ENCODE results near the gene CALML4. TPM values are rescaled to one million over a fixed set of nuclear protein-coding genes. Genes with fewer than 3 reads are reported as not detected.

Gene CALML4
- total RNA-seq, 4 donors from 2014 or later: 5.5 to 9.2 (median 7.3) TPM

DNA sequence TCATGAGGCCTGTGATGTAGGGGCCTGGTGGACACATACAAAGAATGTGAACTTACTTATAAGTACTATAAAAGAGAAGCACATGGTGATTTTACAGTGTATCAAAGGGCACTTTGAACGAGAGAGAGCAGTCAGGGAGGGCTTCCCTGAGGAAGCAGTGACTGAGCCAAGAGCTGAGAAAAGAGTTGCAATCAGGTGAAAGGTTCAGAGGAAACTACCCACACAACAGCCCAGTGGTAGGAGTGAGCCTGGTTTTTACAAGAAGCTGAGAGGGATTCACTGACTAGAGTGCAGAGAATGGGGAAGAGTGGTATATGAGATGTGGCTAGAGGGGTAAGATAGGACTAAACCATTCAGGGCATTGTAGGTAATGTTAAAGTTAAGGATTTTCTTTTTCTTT is 57.1 kb downstream of the CALML4 start:
- TF ChIP-seq, protein P1, sequence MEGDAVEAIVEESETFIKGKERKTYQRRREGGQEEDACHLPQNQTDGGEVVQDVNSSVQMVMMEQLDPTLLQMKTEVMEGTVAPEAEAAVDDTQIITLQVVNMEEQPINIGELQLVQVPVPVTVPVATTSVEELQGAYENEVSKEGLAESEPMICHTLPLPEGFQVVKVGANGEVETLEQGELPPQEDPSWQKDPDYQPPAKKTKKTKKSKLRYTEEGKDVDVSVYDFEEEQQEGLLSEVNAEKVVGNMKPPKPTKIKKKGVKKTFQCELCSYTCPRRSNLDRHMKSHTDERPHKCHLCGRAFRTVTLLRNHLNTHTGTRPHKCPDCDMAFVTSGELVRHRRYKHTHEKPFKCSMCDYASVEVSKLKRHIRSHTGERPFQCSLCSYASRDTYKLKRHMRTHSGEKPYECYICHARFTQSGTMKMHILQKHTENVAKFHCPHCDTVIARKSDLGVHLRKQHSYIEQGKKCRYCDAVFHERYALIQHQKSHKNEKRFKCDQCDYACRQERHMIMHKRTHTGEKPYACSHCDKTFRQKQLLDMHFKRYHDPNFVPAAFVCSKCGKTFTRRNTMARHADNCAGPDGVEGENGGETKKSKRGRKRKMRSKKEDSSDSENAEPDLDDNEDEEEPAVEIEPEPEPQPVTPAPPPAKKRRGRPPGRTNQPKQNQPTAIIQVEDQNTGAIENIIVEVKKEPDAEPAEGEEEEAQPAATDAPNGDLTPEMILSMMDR (IDR thresholded peaks at IDR 0.05; ENCODE audit: low read depth): no peak

DNA sequence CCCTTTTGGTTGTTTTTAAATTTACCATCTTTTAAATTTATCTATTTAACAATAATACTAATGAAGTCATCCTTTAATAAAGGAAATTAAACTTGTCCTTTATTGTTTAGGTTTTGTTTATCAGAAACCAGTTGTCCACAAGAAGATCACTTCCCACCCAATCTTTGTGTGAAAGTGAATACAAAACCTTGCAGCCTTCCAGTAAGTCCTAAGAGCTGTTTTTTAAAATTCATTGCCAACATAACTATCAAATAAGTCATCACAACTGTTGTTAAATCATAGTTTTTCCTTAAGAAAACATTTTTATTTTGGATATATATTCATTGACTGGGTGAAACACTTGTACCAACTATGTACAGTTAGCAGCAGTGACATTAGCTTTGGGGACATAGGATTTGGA is 59.4 kb downstream of the CALML4 start:
- TF ChIP-seq, protein P1 (IDR thresholded peaks at IDR 0.05; ENCODE audit: low read depth): no peak

DNA sequence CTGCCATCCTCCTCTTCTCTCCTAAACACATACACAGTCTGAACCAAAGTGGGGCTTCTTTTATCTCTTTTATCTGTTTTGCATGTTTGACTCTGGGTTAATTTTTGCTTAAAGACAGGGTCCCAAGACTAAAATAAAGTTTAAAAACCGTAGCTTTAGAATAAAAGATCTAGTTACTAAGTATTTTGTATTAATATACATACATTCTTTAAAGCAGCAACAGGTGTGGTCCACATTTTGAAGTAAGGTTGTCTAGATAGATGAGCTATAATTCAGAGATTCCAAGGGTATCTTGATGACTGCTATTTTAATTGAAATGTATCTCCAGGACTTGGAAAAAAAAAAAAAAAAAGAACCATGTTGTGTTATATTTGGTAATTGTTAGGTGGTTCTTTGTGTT is 61.3 kb downstream of the CALML4 start:
- TF ChIP-seq, protein P1 (IDR thresholded peaks at IDR 0.05; ENCODE audit: low read depth): no peak

DNA sequence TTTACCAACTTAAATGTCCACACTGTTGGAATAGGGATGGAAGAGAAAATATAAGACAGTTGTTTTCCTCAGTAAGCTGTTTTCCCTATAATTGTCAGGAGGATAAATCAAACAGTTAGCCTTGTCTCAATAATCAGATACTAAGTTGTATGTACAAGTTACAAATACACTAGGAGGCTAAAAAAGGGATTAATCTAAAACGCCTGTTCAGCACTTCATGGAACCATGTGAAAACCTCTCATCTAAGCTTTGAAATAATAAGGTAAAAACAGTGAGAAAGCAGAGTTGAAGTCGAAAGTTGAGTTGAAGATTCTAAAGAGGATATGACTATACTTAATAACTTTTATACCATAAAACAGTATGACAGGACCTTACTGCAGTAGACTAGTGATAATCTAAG is 62.0 kb downstream of the CALML4 start:
- TF ChIP-seq, protein P1 (IDR thresholded peaks at IDR 0.05; ENCODE audit: low read depth): no peak

Other genes starting within 250 kb of the CALML4 start
- gene PIAS1, start 151.0 kb downstream of the CALML4 start, total RNA-seq: 10 to 100 TPM; 34.3 to 68.8 (median 45.4) TPM
- gene CLN6, start 24.4 kb upstream of the CALML4 start, total RNA-seq: 10 to 100 TPM; 10.1 to 21.9 (median 17.2) TPM
- gene FEM1B, start 72.4 kb upstream of the CALML4 start, total RNA-seq: 10 to 100 TPM; 35.2 to 64.6 (median 53.0) TPM
- gene ITGA11, start 226.8 kb upstream of the CALML4 start, total RNA-seq: 1 to 10 TPM; 2.5 to 8.4 (median 5.6) TPM